ENCODE results near the gene STXBP5.

- no peak for TF ChIP-seq CTCF (IDR thresholded peaks at IDR 0.05)
- no peak for TF ChIP-seq POLR2A (IDR thresholded peaks at IDR 0.05)
Measured at GRCh38 chr6:147173140-147173539, 31.1 kb upstream of the STXBP5 start.

Measured in body of pancreas (tissue), 4 donors.